ENCODE measurements around the gene PEX10. TPM values are rescaled to one million over a fixed set of nuclear protein-coding genes. Genes with fewer than 3 reads are reported as not detected.
"Not testable (repeated sequence)": the region's sequence is repeated elsewhere in the genome, so short reads cannot be mapped to it uniquely, and the experiment has no call there.

The PEX10 gene
- 10 to 100 TPM; 25.6 to 26.2 TPM for total RNA-seq
- 8.9 TPM for polyA plus RNA-seq

DNA sequence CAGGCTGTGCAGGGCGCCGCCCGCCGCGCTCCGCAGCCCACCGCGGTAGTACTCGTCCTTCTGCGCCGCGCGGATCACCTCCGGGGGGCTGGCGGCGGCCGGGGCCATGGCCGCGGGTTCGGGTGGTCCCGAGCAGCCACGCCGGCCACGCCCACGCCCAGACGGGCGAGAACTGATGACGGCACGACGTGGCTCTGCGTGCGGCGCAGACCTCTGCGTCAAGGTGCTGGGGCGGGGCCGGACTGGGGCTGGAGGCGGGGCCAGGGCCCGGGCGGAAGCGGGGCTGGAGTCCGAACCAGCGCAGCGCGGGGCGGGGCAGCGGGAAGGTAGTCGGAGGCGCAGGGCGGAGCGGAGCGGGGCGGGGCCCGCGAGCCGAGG, at the start of gene PEX10:
TSS of gene PEX10 (minus strand) at position 170 of the 378 bp plus-strand sequence. CDS start at position 108, 62 bp downstream.
- Mint-ChIP-seq H3K4me1 (peaks cover 30 to 51% (median 30%) of the 10 kb centered on the region in 3 donors), H3K9me3 (no peaks in the 10 kb centered on the region), H3K27me3 (no peaks in the 10 kb centered on the region), H3K27ac (peak within 1 kb of the TSS; percentile 81 to 97 (median 88)), H3K4me3 (peak within 1 kb of the TSS; percentile 79 to 94 (median 87)), H3K36me3 (peaks cover 0 to 27% (median 0%) of the 10 kb centered on the region in 3 donors)
- H3K27me3 ChIP-seq (ENCODE audit: insufficient read depth, low read length, poor library complexity, severe bottlenecking): no peaks in the 10 kb centered on the region
- peak; percentile 98 to 99 (median 98) for DNase-seq
- peak within 1 kb of the TSS; percentile 78 for H3K4me3 ChIP-seq (ENCODE audit: low read length)
- ChIA-PET CTCF (interaction anchor here (1.6 to 1.8 kb wide), 4 partner anchors 135 to 374 kb away, joined by 4 to 27 read pairs (median 6); partner anchors contain the start of gene FAAP20), POLR2A (interaction anchor here (0.6 to 2.5 kb wide), 6 partner anchors 19 to 503 kb away, joined by 3 to 18 read pairs (median 6); partner anchors contain the start of genes PANK4 and TNFRSF14)
- peak within 1 kb of the TSS; percentile 90 for H3K27ac ChIP-seq (ENCODE audit: low read depth, low read length)
- H3K9me3 ChIP-seq (ENCODE audit: low read length): no peaks in the 10 kb centered on the region
- H3K4me1 ChIP-seq (ENCODE audit: insufficient read depth, low read length): peaks cover 49% of the 10 kb centered on the region
- no peaks in the 10 kb centered on the region for H3K36me3 ChIP-seq (ENCODE audit: insufficient read depth, low read length)

DNA sequence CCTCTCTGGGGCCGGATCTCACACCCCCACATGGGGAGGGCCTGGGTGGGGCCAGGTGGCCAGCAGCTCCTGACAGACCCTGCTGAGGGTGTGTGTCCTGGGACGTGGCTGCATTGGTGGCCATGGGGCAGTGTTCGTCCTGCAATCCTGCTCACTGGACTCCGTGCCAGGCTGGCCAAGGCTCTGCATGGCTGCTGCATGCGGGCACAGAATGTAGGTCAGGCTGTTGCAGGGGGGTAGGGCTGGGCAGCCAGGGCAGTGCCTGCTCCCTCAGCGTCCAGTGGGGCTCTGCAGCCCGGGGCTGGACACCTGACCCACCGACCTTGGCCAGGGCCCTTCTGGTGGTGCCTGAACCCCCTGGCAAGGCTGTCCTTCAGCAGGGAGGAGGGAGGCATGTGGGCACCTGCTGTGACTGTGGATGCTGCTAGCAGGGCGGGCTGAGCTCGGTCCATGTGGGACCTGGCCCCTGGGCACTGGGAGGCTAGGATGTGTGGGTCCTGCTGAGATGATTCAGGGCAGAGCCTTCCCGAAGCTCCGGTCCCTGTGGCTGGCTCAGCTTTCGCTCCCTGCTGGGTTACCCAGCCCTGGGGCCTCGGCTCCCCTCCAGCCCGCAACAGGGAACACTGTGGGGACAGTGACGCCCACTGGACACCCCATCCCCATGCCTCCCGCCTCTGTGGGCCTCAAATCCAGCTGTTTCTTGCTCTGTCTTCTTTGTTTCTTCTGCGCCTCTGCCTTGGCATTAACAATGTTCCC, 48.8 kb upstream of the PEX10 start:
- Histone ChIP-seq H3K27me3 (ENCODE audit: insufficient read depth, low read length, poor library complexity, severe bottlenecking) (peaks cover 4% of the 10 kb centered on the region), H3K27ac (ENCODE audit: low read depth, low read length) (no peak overlapping the region), H3K4me1 (ENCODE audit: insufficient read depth, low read length) (no peaks in the 10 kb centered on the region), H3K9me3 (ENCODE audit: low read length) (no peaks in the 10 kb centered on the region), H3K4me3 (ENCODE audit: low read length) (no peak overlapping the region), H3K36me3 (ENCODE audit: insufficient read depth, low read length) (no peaks in the 10 kb centered on the region)
- CTCF ChIA-PET: no interaction called here
- H3K27me3 Mint-ChIP-seq: peaks cover 2 to 12% of the 10 kb centered on the region in 2 donors
- no peaks in the 10 kb centered on the region for H3K9me3 Mint-ChIP-seq
- no peaks in the 10 kb centered on the region for H3K4me1 Mint-ChIP-seq
- DNase-seq: no peak
- no peaks in the 10 kb centered on the region for H3K36me3 Mint-ChIP-seq
- no peak overlapping the region for H3K27ac Mint-ChIP-seq
- H3K4me3 Mint-ChIP-seq: no peak overlapping the region
- POLR2A ChIA-PET: no interaction called here

DNA sequence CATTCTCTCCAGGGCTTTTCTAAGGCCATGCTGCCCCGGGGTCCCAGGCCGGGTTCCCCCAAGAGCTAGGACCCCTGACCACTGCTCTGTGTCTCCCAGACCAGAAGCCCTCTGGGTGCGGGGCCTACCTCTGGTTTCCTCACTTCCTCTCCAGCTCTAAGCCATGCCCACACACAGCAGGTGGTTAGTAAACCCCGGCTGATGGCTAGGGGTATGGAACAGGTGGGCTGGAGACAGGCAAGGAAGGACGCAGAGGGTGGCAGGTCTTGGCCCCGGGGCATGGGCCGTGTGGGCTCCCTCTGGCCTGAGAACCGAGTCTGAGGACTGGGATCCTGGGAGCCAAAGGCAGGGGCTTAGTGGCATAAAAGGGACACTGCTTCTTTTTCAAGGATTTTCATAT, 47.8 kb upstream of the PEX10 start:
- Mint-ChIP-seq H3K4me1 (no peaks in the 10 kb centered on the region), H3K36me3 (no peaks in the 10 kb centered on the region), H3K27me3 (peaks cover 2 to 12% of the 10 kb centered on the region in 2 donors), H3K9me3 (no peaks in the 10 kb centered on the region), H3K4me3 (no peak overlapping the region), H3K27ac (no peak overlapping the region)
- Histone ChIP-seq H3K36me3 (ENCODE audit: insufficient read depth, low read length) (no peaks in the 10 kb centered on the region), H3K4me3 (ENCODE audit: low read length) (no peak overlapping the region), H3K27ac (ENCODE audit: low read depth, low read length) (no peak overlapping the region), H3K4me1 (ENCODE audit: insufficient read depth, low read length) (no peaks in the 10 kb centered on the region), H3K27me3 (ENCODE audit: insufficient read depth, low read length, poor library complexity, severe bottlenecking) (peaks cover 4% of the 10 kb centered on the region), H3K9me3 (ENCODE audit: low read length) (no peaks in the 10 kb centered on the region)
- no peak for DNase-seq
- ChIA-PET POLR2A (no interaction called here), CTCF (no interaction called here)

DNA sequence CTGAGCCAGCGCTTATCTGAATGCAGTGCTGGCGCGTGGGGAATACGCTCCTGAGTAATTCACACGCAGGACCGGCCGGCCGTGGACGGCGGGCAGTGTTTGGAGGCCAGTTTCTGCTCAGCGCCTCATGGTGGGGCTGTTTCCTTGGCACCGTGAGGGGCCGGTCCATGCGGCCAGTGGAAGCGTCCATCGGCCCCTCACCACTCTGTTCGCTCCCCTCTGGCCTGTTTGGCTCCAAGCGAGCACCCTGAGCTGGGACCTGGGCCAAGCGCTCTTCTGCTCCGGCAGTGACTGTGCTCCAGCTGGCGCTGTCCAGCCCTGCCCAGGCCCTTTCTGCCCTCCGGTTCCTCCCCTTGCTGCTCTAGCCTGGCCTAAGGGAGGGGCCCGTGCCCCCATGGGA, 47.4 kb upstream of the PEX10 start:
- ChIA-PET CTCF (no interaction called here), POLR2A (no interaction called here)
- Mint-ChIP-seq H3K4me1 (no peaks in the 10 kb centered on the region), H3K27ac (no peak overlapping the region), H3K27me3 (peaks cover 2 to 12% of the 10 kb centered on the region in 2 donors), H3K9me3 (no peaks in the 10 kb centered on the region), H3K4me3 (no peak overlapping the region), H3K36me3 (no peaks in the 10 kb centered on the region)
- DNase-seq: no peak
- H3K36me3 ChIP-seq (ENCODE audit: insufficient read depth, low read length): no peaks in the 10 kb centered on the region
- H3K9me3 ChIP-seq (ENCODE audit: low read length): no peaks in the 10 kb centered on the region
- peaks cover 4% of the 10 kb centered on the region for H3K27me3 ChIP-seq (ENCODE audit: insufficient read depth, low read length, poor library complexity, severe bottlenecking)
- H3K4me1 ChIP-seq (ENCODE audit: insufficient read depth, low read length): no peaks in the 10 kb centered on the region
- H3K4me3 ChIP-seq (ENCODE audit: low read length): no peak overlapping the region
- no peak overlapping the region for H3K27ac ChIP-seq (ENCODE audit: low read depth, low read length)

DNA sequence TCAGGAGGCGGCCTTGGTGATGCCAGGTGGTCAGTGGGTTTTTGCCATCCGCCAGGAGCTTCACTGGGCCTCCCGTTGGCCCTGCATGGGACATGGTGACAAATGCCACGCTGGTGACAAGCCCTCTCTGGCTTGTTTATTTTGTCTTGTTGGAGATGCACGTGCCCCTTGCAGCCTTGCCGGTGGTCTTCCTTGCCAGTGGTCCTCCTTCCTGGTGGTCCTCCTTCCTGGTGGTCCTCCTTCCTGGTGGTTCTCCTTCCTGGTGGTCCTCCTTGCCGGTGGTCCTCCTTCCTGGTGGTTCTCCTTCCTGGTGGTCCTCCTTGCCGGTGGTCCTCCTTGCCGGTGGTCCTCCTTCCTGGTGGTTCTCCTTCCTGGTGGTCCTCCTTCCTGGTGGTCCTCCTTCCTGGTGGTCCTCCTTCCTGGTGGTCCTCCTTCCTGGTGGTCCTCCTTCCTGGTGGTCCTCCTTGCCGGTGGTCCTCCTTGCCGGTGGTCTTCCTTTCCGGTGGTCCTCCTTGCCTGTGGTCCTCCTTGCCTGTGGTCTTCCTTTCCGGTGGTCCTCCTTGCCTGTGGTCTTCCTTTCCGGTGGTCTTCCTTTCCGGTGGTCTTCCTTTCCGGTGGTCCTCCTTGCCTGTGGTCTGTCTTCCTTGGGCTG, 46.9 kb upstream of the PEX10 start:
- DNase-seq; H3K27ac ChIP-seq (ENCODE audit: low read depth, low read length); H3K4me1 Mint-ChIP-seq; H3K36me3 ChIP-seq (ENCODE audit: insufficient read depth, low read length); H3K4me1 ChIP-seq (ENCODE audit: insufficient read depth, low read length); H3K27ac Mint-ChIP-seq; H3K27me3 Mint-ChIP-seq; CTCF ChIA-PET; H3K27me3 ChIP-seq (ENCODE audit: insufficient read depth, low read length, poor library complexity, severe bottlenecking); H3K9me3 ChIP-seq (ENCODE audit: low read length); H3K4me3 Mint-ChIP-seq; H3K36me3 Mint-ChIP-seq; POLR2A ChIA-PET; H3K4me3 ChIP-seq (ENCODE audit: low read length); H3K9me3 Mint-ChIP-seq: not testable (repeated sequence)

DNA sequence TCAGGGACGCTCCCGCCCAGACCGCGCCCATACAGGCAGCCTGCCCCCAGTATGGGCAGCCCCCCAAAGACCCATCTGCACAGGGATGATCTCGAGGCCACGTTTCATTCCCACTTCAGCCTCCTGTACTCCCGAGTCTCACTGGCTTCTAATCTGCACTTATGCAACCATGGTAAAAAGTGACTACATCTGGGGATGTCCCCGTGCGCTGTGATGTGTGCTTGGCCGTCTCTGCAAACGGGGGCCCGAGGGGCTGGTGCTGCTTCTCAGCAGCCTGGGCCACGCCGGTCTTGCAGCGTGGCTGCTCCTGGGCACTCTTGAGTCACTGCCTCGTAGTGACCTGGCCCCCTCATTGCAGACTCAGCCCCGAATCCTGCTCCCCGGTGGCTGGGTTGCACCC, 46.3 kb upstream of the PEX10 start:
- CTCF ChIA-PET: no interaction called here
- Mint-ChIP-seq H3K27me3 (peaks cover 2 to 6% of the 10 kb centered on the region in 2 donors), H3K9me3 (no peaks in the 10 kb centered on the region), H3K4me3 (no peak overlapping the region), H3K27ac (peak overlapping the region in 1 of 8 donors; percentile 42), H3K36me3 (no peaks in the 10 kb centered on the region), H3K4me1 (no peaks in the 10 kb centered on the region)
- Histone ChIP-seq H3K27ac (ENCODE audit: low read depth, low read length) (no peak overlapping the region), H3K9me3 (ENCODE audit: low read length) (no peaks in the 10 kb centered on the region), H3K4me3 (ENCODE audit: low read length) (no peak overlapping the region), H3K36me3 (ENCODE audit: insufficient read depth, low read length) (no peaks in the 10 kb centered on the region), H3K4me1 (ENCODE audit: insufficient read depth, low read length) (no peaks in the 10 kb centered on the region), H3K27me3 (ENCODE audit: insufficient read depth, low read length, poor library complexity, severe bottlenecking) (peaks cover 3% of the 10 kb centered on the region)
- DNase-seq: no peak
- POLR2A ChIA-PET: no interaction called here

DNA sequence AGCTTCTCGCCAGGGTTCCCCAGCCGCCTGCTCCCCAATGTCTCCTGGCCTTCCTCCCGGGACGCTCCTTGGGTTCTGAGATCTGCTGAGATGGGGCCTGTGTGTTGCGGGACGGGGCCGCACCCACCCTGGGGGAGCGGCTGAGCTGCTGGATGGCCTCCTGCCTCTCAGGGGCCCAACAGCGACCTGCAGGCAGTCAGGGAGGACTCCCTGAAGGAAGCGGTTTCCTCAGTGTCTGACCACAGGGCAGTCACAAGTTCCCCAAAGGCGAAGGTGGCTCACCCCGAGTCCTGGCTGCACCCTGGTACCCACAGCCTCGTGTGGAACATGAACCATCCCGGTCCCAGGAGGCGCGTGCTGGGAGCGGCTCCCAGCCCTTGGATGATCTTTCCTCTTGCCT, 45.1 kb upstream of the PEX10 start:
- Histone ChIP-seq H3K9me3 (ENCODE audit: low read length) (no peaks in the 10 kb centered on the region), H3K27ac (ENCODE audit: low read depth, low read length) (no peak overlapping the region), H3K4me1 (ENCODE audit: insufficient read depth, low read length) (no peaks in the 10 kb centered on the region), H3K4me3 (ENCODE audit: low read length) (no peak overlapping the region), H3K36me3 (ENCODE audit: insufficient read depth, low read length) (no peaks in the 10 kb centered on the region), H3K27me3 (ENCODE audit: insufficient read depth, low read length, poor library complexity, severe bottlenecking) (no peaks in the 10 kb centered on the region)
- ChIA-PET POLR2A (no interaction called here), CTCF (no interaction called here)
- DNase-seq: no peak
- H3K27me3 Mint-ChIP-seq: peaks cover 0 to 2% of the 10 kb centered on the region in 2 donors
- no peak overlapping the region for H3K4me3 Mint-ChIP-seq
- no peaks in the 10 kb centered on the region for H3K4me1 Mint-ChIP-seq
- peak overlapping the region in 1 of 8 donors; percentile 41 for H3K27ac Mint-ChIP-seq
- no peaks in the 10 kb centered on the region for H3K36me3 Mint-ChIP-seq
- H3K9me3 Mint-ChIP-seq: no peaks in the 10 kb centered on the region

DNA sequence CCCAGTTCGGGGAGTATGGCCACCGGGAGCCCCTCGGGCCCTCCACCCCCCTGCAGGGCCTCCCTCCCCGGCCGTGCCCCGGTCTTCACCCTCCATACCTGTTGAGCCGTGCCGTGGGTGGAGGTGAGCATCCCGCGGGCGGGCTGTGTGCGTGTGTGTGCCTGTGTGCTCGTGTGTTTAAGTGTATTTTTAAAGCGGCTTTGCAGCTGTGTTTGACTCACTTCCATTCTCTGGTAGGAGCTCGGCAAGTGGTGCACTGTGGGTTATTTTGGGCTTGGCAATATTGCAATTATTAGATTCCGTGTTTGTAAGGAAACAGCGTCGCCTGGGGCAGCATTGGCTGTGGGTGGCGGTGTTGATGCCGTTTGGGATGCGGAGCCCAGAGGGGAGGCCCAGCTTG, 43.4 kb upstream of the PEX10 start:
- DNase-seq: no peak
- H3K36me3 ChIP-seq (ENCODE audit: insufficient read depth, low read length): no peaks in the 10 kb centered on the region
- no peaks in the 10 kb centered on the region for H3K27me3 ChIP-seq (ENCODE audit: insufficient read depth, low read length, poor library complexity, severe bottlenecking)
- Mint-ChIP-seq H3K9me3 (no peaks in the 10 kb centered on the region), H3K4me1 (no peaks in the 10 kb centered on the region), H3K36me3 (no peaks in the 10 kb centered on the region), H3K27me3 (peaks cover 0 to 2% of the 10 kb centered on the region in 2 donors), H3K27ac (no peak overlapping the region), H3K4me3 (no peak overlapping the region)
- H3K9me3 ChIP-seq (ENCODE audit: low read length): no peaks in the 10 kb centered on the region
- ChIA-PET POLR2A (no interaction called here), CTCF (no interaction called here)
- H3K4me3 ChIP-seq (ENCODE audit: low read length): no peak overlapping the region
- H3K4me1 ChIP-seq (ENCODE audit: insufficient read depth, low read length): no peaks in the 10 kb centered on the region
- H3K27ac ChIP-seq (ENCODE audit: low read depth, low read length): no peak overlapping the region
